Activated CD4-positive, alpha-beta T cell treated with anti-CD3 and anti-CD28 coated beads, Interleukin-2, amount 50 U/mL, for 48 hours (primary cell): ENCODE measurements around the gene CAPZB.

ENCODE experiments used
- DNase-seq, 2 experiments: peaks; one replicate each; pipeline ENCODE4 v3.0.0-alpha.2; 2020

CAPZB gene

GRCh38 chr1:19426294-19427086, 58.8 kb downstream of the CAPZB start:
- no peak for DNase-seq

- no peak for DNase-seq
Observed at GRCh38 chr1:19425646-19426239, 59.6 kb downstream of the CAPZB start.

- no peak for DNase-seq
Observed at GRCh38 chr1:19424651-19425570, 60.4 kb downstream of the CAPZB start.

- DNase-seq = no peak
Observed at GRCh38 chr1:19423130-19423529, 62.2 kb downstream of the CAPZB start.

GRCh38 chr1:19421365-19421764, 64.0 kb downstream of the CAPZB start:
- DNase-seq = no peak

- DNase-seq = no peak
Observed at GRCh38 chr1:19420606-19421005, 64.7 kb downstream of the CAPZB start.

- DNase-seq = no peak
Observed at GRCh38 chr1:19419691-19420090, 65.6 kb downstream of the CAPZB start.

- DNase-seq = no peak
Observed at GRCh38 chr1:19418503-19418971, 66.8 kb downstream of the CAPZB start.

- DNase-seq = no peak
Observed at GRCh38 chr1:19416921-19417470, 68.3 kb downstream of the CAPZB start.

GRCh38 chr1:19416145-19416544, 69.2 kb downstream of the CAPZB start:
- no peak for DNase-seq

- DNase-seq = no peak
Observed at GRCh38 chr1:19414515-19415121, 70.7 kb downstream of the CAPZB start.

GRCh38 chr1:19413999-19414398, 71.3 kb downstream of the CAPZB start:
- DNase-seq = no peak

GRCh38 chr1:19412654-19413053, 72.7 kb downstream of the CAPZB start:
- DNase-seq = no peak

- DNase-seq = no peak
Observed at GRCh38 chr1:19411612-19412011, 73.7 kb downstream of the CAPZB start.

GRCh38 chr1:19410393-19410792, 74.9 kb downstream of the CAPZB start:
- no peak for DNase-seq

GRCh38 chr1:19409477-19410341, 75.6 kb downstream of the CAPZB start:
- DNase-seq = no peak

- no peak for DNase-seq
Observed at GRCh38 chr1:19407494-19408096, 77.7 kb downstream of the CAPZB start.

- no peak for DNase-seq
Observed at GRCh38 chr1:19406680-19407079, 78.7 kb downstream of the CAPZB start.

- no peak for DNase-seq
Observed at GRCh38 chr1:19405761-19406487, 79.4 kb downstream of the CAPZB start.

GRCh38 chr1:19405195-19405760, 80.1 kb downstream of the CAPZB start:
- DNase-seq = no peak
